B cell (primary cell): Measurements from ENCODE around the gene TMEM107. TPM values are rescaled to one million over a fixed set of nuclear protein-coding genes. Genes with fewer than 3 reads are reported as not detected.

ENCODE experiments used
- ATAC-seq: fragments of 200-7000 bp; cut with Tn5 transposase; one replicate; pipeline ENCODE4 v1.10.0; 2021; ENCODE audit warnings: low read depth, mild to moderate bottlenecking, moderate number of reproducible peaks, moderate library complexity
- CTCF ChIA-PET: fragments of 350-600 bp; sonication (Branson Sonifier 250); formaldehyde crosslinking; loops from one replicate; lab custom pipeline; 2021; ENCODE audit warnings: antibody characterized with exemption, inconsistent platforms; lab: Charles Lee
- POLR2A ChIA-PET: fragments of 350-600 bp; sonication (Branson Sonifier 250); formaldehyde crosslinking; loops from one replicate; lab custom pipeline; 2021; ENCODE audit warnings: antibody characterized with exemption; lab: Charles Lee
- DNase-seq: peaks from one replicate; pipeline ENCODE4 v3.0.0; 2013
- H2AFZ ChIP-seq: 2 replicates; pipeline ENCODE4 v1.6.1; 2012; ENCODE audit warnings: mild to moderate bottlenecking, low read depth, low read length; ENCODE audit not compliant: insufficient read depth, poor library complexity, severe bottlenecking
- H3K27ac ChIP-seq, 2 donors: 1 replicate in 1 of 2; 2 replicates in 1 of 2; pipeline ENCODE4 v1.5.1; 2012 to 2013; ENCODE audit warnings: low read length in 2 of 2, mild to moderate bottlenecking in 2 of 2, moderate library complexity in 1 of 2
- H3K27me3 ChIP-seq, 4 experiments: fragments of 200-600 bp in 1 of 4; sonication (generic) in 1 of 4; replicated peaks in 1 of 4; 1 replicate in 2 of 4; 2 replicates in 2 of 4; pipeline versions ENCODE4 v1.6.1 to v1.7.0; 2013 to 2016; ENCODE audit warnings: low read length in 3 of 4, mild to moderate bottlenecking in 2 of 4, mixed read lengths in 1 of 4, moderate library complexity in 1 of 4; ENCODE audit not compliant: insufficient read depth in 4 of 4, control insufficient read depth in 3 of 4; ENCODE audit errors: control extremely low read depth in 1 of 4
- H3K36me3 ChIP-seq, 2 experiments: replicated peaks in 1 of 2; 1 replicate in 1 of 2; 2 replicates in 1 of 2; pipeline versions ENCODE4 v1.6.1 to v1.7.1; 2013; ENCODE audit warnings: low read length in 1 of 2; ENCODE audit not compliant: insufficient read depth in 2 of 2, control insufficient read depth in 1 of 2; ENCODE audit errors: control extremely low read depth in 1 of 2, extremely low read depth in 1 of 2
- H3K4me1 ChIP-seq, 2 donors: fragments of 200-600 bp in 1 of 2; sonication (generic) in 1 of 2; 1 replicate in 1 of 2; 2 replicates in 1 of 2; pipeline versions ENCODE4 v1.5.1 to v1.6.1; 2013 to 2017; ENCODE audit warnings: low read length in 2 of 2; ENCODE audit not compliant: control insufficient read depth in 2 of 2, insufficient read depth in 2 of 2
- H3K4me2 ChIP-seq: replicated peaks from 2 replicates; pipeline ENCODE3; 2012; ENCODE audit warnings: mild to moderate bottlenecking, low read depth, low read length; ENCODE audit not compliant: poor library complexity, severe bottlenecking
- H3K4me3 ChIP-seq, 5 experiments: fragments of 200-600 bp in 1 of 5; sonication (generic) in 1 of 5; 1 replicate in 3 of 5; 2 replicates in 2 of 5; pipeline versions ENCODE4 v1.5.1 to v1.7.0; 2011 to 2016; ENCODE audit warnings: low read length in 4 of 5, mild to moderate bottlenecking in 4 of 5, low read depth in 2 of 5, control low read depth in 1 of 5, moderate library complexity in 1 of 5; ENCODE audit not compliant: insufficient read depth in 1 of 5; ENCODE audit errors: control extremely low read depth in 1 of 5, extremely low read depth in 1 of 5
- H3K79me2 ChIP-seq: fragments of 200-600 bp; sonication (generic); one replicate; pipeline ENCODE4 v1.6.0; 2016; ENCODE audit warnings: low read length; ENCODE audit not compliant: control insufficient read depth, insufficient read depth
- H3K9ac ChIP-seq: fragments of 200-600 bp; sonication (generic); 2 replicates; pipeline ENCODE4 v1.6.1; 2017; ENCODE audit warnings: mild to moderate bottlenecking, low read length, moderate library complexity
- H3K9me3 ChIP-seq, 3 donors: one replicate each; pipeline versions ENCODE4 v1.6.1 to v1.7.1; 2013; ENCODE audit warnings: low read length in 2 of 3; ENCODE audit not compliant: control insufficient read depth in 2 of 3, insufficient read depth in 1 of 3; ENCODE audit errors: control extremely low read depth in 1 of 3
- H4K20me1 ChIP-seq: 2 replicates; pipeline ENCODE4 v1.6.0; 2012; ENCODE audit warnings: mild to moderate bottlenecking, low read length; ENCODE audit not compliant: insufficient read depth, control insufficient read depth, poor library complexity, severe bottlenecking
- H3K27ac Mint-ChIP-seq: one replicate; pipeline ENCODE4 v1.8.0; 2021; ENCODE audit warnings: mixed read lengths
- H3K27me3 Mint-ChIP-seq: one replicate; pipeline ENCODE4 v1.8.0; 2021; ENCODE audit warnings: mixed read lengths
- H3K4me1 Mint-ChIP-seq: one replicate; pipeline ENCODE4 v1.8.0; 2021; ENCODE audit warnings: mixed read lengths
- H3K4me3 Mint-ChIP-seq: one replicate; pipeline ENCODE4 v1.8.0; 2021; ENCODE audit warnings: mixed read lengths
- H3K9me3 Mint-ChIP-seq: one replicate; pipeline ENCODE4 v1.8.0; 2022; ENCODE audit warnings: mixed read lengths; ENCODE audit not compliant: insufficient read depth
- EZH2 ChIP-seq: IDR thresholded peaks from 2 replicates; pipeline ENCODE4 v1.6.1; 2012; ENCODE audit warnings: borderline replicate concordance, low read depth, mild to moderate bottlenecking, moderate library complexity, low read length; ENCODE audit not compliant: insufficient read depth, poor library complexity, severe bottlenecking
- WGBS: methylation state at CpG from one replicate; pipeline ENCODE4 v1.1.5; 2013; ENCODE audit warnings: missing lambda C conversion rate; ENCODE audit not compliant: insufficient coverage; 5-methylcytosine and 5-hydroxymethylcytosine counted together
- intact Hi-C: fragments of 100-400 bp; cut with micrococcal nuclease; formaldehyde crosslinking; loops from one replicate; pipeline ENCODE4 v1.10.0; 2022
- polyA plus RNA-seq: library from polyadenylated mRNA; depleted of rRNA; stranded (reverse); fragments of >200 nt; gene quantifications from 2 replicates; pipeline ENCODE4 v1.2.3, GENCODE V29; 2012
- total RNA-seq, 2 donors: library from RNA; stranded (reverse); fragments of 120-200 nt in 1 of 2; gene quantifications; 1 replicate in 1 of 2; 2 replicates in 1 of 2; pipeline versions ENCODE4 v1.2.3 to v1.2.4, GENCODE V29; 2013 to 2022
- TF ChIP-seq, protein P1 (sequence below): fragments of 200-600 bp; IDR thresholded peaks from one replicate; pipeline ENCODE4 v1.8.0; 2022; ENCODE audit warnings: antibody characterized with exemption, mild to moderate bottlenecking

Gene TMEM107
- total and polyA plus RNA-seq, 2 donors (not counting 1 experiment from before 2014, with no cell fraction given): 13.3 to 30.3 TPM

DNA sequence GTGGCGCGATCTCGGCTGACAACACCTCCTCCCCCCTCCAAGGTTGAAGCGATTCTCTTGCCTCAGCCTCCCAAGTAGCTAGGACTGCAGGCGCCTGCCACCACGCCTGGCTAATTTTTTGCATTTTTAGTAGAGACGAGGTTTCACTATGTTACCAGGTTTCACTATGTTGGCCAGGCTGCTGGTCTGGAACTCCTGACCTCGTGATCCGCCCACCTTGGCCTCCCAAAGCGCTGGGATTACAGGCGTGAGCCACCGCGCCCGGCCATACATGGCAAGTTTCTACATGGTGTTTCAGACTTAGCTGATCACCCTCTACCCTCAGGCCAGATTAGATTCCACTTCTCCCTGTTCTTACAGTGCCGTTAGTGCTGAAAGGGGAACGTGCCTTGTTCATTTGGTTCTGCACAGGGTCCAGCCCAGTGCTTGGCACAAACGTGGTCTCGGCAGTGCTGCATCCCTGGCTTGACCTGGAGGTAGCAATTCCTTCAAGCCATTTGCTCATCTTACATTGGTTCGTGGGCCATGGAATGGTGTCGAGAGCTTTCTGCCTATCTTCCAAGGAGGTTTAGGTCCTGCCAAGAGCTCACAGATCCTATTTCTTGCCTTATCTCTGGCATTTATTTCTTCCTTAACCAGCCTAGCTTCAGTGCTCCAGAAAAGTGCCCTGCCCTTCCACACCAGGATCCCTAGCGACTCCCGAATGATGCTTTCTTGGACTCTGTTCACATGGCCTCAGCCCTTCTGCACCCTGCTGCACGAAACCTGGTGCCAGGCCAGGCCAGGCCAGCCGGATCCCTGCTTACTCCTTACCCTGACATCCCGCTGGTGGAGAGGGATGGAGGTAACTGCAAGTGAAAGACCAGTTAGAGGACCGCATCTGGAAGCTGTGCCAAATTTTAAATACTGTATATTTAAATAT is 49.0 kb upstream of the TMEM107 start:
- H3K27ac Mint-ChIP-seq: peak overlapping the region; percentile 33
- H3K4me1 Mint-ChIP-seq: peaks cover 59% of the 10 kb centered on the region
- no peaks in the 10 kb centered on the region for H3K27me3 Mint-ChIP-seq
- H2AFZ ChIP-seq: no peak overlapping the region
- DNase-seq (no peak), ATAC-seq (no peak)
- intact Hi-C loops: loop anchor here (10.0 kb wide), 1 partner anchor 210 kb away; the partner anchor contains the start of gene NDEL1
- ChIA-PET POLR2A (interaction anchor here (0.6 to 7.5 kb wide), 12 partner anchors 11 to 515 kb away, joined by 3 to 158 read pairs (median 7); partner anchors contain the start of genes BORCS6, CTC1, PFAS and SLC25A35), CTCF (interaction anchor here (0.9 to 6.0 kb wide), 6 partner anchors 10 to 105 kb away, joined by 3 to 72 read pairs (median 9); partner anchors contain the start of genes AURKB, CTC1 and PFAS)
- peaks cover 0 to 32% of the 10 kb centered on the region in 2 experiments for H3K36me3 ChIP-seq
- peaks cover 31% of the 10 kb centered on the region for H4K20me1 ChIP-seq
- no peak overlapping the region for H3K4me2 ChIP-seq
- H3K27ac ChIP-seq: no peak overlapping the region
- H3K9me3 ChIP-seq: no peaks in the 10 kb centered on the region
- TF ChIP-seq, protein P1, sequence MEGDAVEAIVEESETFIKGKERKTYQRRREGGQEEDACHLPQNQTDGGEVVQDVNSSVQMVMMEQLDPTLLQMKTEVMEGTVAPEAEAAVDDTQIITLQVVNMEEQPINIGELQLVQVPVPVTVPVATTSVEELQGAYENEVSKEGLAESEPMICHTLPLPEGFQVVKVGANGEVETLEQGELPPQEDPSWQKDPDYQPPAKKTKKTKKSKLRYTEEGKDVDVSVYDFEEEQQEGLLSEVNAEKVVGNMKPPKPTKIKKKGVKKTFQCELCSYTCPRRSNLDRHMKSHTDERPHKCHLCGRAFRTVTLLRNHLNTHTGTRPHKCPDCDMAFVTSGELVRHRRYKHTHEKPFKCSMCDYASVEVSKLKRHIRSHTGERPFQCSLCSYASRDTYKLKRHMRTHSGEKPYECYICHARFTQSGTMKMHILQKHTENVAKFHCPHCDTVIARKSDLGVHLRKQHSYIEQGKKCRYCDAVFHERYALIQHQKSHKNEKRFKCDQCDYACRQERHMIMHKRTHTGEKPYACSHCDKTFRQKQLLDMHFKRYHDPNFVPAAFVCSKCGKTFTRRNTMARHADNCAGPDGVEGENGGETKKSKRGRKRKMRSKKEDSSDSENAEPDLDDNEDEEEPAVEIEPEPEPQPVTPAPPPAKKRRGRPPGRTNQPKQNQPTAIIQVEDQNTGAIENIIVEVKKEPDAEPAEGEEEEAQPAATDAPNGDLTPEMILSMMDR: no peak
- no peak for TF ChIP-seq EZH2
- peak overlapping the region; percentile 55 for H3K4me3 Mint-ChIP-seq
- no peak overlapping the region for H3K9ac ChIP-seq
- no peaks in the 10 kb centered on the region for H3K27me3 ChIP-seq
- H3K4me1 ChIP-seq: peaks cover 32 to 45% of the 10 kb centered on the region in 2 donors
- no peak overlapping the region for H3K4me3 ChIP-seq
- 96% methylated on average over 16 of the region's 26 CpGs for WGBS
- peaks cover 15% of the 10 kb centered on the region for H3K79me2 ChIP-seq
- H3K9me3 Mint-ChIP-seq: no peaks in the 10 kb centered on the region
